Left kidney (tissue), 8 donors: ENCODE data around the gene TYRP1. TPM values are rescaled to one million over a fixed set of nuclear protein-coding genes. Genes with fewer than 3 reads are reported as not detected.
"Not testable (repeated sequence)": the region's sequence is repeated elsewhere in the genome, so short reads cannot be mapped to it uniquely, and the experiment has no call there.

Experiments
- DNase-seq: peaks from one replicate; pipeline ENCODE4 v3.0.0-alpha.2; 2013
- long read RNA-seq, 8 donors: transcript quantifications; one replicate each; lab custom pipeline, GENCODE V29; 2026
- polyA plus RNA-seq: library from polyadenylated mRNA; unstranded; fragments of 120-200 nt; gene quantifications from one replicate; pipeline ENCODE4 v1.2.1, GENCODE V29; 2013; ENCODE audit not compliant: insufficient read length

The TYRP1 gene
- 1.4 TPM for polyA plus RNA-seq
- long read RNA-seq, donor 1: 0 reads
- long read RNA-seq, donor 2: 0 reads
- long read RNA-seq, donor 3: 0 reads
- long read RNA-seq, donor 4: 0 reads
- long read RNA-seq, donor 5: 0 reads
- long read RNA-seq, donor 6: 0 reads
- long read RNA-seq, donor 7: 0 reads
- long read RNA-seq, donor 8: 0 reads

- DNase-seq: no peak
Measured at GRCh38 chr9:12693141-12693540, at the start of gene TYRP1. TYRP1 (plus strand) TSS chr9:12693385; CDS start chr9:12693997, 612 bp downstream.

DNA sequence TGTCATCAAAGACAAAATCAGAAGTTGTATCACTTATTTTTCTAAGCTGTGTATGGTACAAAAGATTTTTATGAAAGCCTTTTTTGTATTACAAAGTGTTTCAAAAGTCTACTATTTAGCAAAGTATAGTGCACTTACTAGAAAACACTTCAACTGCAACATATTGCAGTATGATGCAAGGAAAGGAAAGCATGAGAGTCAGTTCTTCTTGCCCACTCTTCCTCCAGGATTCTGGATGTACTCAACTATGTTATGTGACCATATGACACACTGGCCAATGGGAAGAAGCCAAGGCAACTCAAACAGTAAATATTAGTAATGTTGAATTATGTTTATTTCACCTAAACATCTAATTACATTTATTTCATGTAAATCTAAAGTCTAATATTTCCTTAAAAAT lies 49.5 kb upstream of the TYRP1 start:
- no peak for DNase-seq

DNA sequence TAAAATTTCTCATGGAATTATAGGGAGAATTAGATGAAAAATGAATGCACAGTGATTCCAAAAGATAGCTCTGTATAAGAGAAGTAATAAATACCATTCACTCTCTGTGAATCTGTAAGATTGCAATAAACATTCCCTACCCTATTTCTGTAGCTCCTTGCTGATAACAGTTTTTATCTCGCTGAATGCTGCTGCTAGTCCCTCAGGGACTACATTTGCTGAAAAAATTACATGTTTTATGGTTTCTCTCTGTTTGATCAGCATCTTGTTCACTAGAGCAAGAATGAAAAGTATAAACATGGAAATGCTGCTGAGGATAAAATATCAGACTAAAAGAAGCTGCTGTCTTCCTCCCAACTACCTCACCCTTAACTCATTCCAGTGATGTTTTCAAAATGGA lies 44.3 kb upstream of the TYRP1 start:
- DNase-seq: no peak

DNA sequence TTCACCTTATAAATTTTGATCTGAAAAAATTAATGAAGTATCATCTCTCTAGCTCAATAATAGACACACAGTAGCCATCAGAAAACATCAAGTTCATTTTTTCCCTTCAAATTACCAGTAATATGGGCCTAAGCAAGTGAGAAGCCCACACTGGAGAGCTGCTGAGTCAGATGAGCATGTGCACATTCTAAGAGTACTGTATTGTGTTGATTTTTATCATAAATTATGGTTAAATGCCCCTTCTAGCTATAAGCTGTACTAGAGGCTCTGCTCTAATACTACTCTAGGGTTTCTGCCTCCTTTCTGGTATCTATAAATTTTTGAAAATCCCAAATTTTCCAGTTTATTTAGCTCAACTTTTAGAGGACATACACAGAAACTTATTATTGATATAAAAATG lies 42.1 kb upstream of the TYRP1 start:
- DNase-seq: no peak

GRCh38 chr9:12652973-12653372 lies 40.2 kb upstream of the TYRP1 start:
- DNase-seq: no peak

DNA sequence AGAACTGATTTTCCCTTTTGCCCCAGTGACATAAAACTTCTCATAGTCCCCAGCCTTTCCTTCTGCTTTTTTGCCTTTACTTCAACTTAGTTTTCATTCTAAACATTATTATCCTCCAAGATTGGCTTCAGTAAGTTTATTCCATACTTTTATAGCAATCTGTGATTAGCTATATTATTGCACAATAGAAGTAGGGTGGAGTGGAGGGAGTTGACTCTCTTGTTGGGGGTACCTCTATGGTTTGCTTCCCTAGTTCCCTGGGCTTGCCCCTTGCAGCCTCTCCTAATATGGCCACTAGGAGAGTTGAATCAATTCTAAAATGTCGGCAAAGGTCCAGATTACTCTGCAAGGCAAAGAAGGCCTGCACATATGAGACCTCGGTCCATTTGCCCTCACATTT lies 36.4 kb upstream of the TYRP1 start:
- no peak for DNase-seq

- no peak for DNase-seq
Measured at GRCh38 chr9:12657233-12657632, 36.0 kb upstream of the TYRP1 start.

DNA sequence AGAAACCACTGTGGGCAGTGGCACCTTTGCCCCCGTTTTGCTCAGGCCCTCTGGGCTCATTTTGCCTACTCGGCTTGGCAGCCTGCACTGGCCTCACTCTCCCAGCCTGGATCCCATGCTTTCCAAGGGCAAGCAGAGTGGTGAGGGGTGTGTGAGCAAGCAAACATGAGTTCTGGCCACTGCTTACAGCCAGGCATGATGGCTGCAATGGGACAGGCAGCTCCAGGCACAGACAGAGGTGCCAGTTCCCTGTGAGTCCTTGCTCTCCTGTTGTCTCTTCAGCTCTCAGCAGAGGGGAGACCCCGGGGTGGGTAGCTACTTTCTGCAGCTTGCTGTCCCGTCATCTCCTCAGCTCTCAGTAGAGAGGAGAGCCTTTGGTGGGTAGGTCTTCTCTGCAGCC lies 35.2 kb upstream of the TYRP1 start:
- no peak for DNase-seq

DNA sequence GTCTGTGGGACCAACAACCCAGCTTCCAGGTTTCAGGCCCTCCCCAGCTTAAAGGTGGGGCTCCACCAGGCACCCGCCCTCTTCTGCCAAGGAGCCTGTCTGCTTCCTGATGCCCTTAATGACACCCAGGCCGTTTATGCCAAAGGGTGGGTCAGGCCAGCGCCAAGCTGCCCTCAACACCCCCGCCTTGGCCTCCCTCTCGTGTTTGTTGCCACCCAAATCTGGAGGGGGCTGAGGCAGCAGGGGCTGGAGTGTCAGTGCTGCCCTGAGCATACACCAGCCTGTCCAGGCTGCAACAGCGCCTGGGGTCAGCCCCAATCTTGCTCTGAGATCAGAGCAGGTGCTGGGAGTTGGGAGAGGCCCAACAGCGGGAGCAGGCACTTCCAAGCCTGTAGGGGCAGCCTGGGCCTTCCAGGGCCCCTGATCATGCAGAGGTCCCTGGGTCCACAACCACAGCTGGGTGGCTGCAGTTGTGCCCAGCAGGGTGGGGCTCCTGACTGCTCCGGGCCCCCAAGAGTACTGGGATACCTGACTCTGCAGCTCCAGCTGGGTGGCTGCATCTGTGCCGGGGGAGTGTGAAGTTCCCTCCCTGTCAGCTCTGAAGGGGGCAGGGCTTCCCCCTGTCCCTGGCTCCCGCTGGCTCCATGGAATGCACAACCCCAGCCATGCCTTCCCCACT lies 34.5 kb upstream of the TYRP1 start:
- no peak for DNase-seq

DNA sequence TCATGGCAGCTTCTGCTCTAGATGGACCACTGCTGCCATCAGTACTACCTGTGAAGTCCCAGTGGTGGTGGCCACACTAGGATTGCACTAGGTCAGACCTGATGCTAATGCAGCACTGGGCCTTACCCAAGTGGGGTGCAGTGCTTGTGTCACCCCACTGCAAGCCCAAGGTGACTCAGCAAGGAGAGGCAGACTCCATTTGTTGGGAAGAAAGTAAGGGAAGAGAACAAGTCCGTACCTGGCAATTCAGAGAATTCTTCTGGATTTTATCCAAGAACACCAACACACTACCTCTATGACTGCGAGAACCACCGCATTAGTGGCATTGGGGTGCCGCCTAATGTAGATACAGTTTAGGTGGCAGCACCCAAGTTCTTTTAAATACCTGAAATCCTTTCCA lies 34.0 kb upstream of the TYRP1 start:
- no peak for DNase-seq

GRCh38 chr9:12666813-12667212 lies 26.4 kb upstream of the TYRP1 start:
- DNase-seq: no peak

DNA sequence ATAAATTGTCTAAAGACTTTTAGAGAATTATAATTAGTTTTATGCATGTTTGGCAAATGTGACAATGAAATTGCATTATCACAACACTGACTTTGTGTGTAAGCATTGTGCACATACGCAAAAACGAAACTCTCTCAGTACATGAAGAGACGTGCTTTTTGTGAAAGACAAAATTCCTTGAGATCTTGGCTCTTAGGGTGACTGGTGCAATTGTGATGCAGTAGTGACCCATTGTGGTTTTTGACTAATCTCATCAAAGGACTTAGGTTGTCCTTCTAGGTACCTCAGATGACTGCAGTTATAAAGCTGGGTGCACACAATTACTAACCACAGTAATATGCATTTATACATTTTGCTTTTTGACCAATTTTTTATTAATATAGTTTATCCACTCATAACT lies 25.3 kb upstream of the TYRP1 start:
- no peak for DNase-seq

DNA sequence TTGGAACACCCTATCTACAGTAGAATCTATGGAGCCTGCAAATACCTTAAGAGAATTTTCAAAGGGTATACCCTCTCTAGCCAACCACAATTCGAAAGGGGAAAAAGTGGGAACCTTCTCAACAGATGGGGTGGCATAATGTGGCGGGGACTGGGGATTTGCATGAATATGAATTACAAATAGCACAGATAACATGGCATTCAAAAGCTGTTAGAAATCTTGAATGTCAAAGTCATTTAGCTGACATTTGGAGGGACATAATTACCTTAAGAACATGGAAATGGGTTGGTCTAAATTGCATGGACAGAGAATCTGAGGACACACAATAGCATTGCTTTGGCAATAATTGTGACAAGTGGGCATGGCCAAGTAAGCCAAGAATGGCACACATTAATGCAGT lies 23.2 kb upstream of the TYRP1 start:
- DNase-seq: no peak

- DNase-seq: no peak
Measured at GRCh38 chr9:12674961-12675360, 18.2 kb upstream of the TYRP1 start.

DNA sequence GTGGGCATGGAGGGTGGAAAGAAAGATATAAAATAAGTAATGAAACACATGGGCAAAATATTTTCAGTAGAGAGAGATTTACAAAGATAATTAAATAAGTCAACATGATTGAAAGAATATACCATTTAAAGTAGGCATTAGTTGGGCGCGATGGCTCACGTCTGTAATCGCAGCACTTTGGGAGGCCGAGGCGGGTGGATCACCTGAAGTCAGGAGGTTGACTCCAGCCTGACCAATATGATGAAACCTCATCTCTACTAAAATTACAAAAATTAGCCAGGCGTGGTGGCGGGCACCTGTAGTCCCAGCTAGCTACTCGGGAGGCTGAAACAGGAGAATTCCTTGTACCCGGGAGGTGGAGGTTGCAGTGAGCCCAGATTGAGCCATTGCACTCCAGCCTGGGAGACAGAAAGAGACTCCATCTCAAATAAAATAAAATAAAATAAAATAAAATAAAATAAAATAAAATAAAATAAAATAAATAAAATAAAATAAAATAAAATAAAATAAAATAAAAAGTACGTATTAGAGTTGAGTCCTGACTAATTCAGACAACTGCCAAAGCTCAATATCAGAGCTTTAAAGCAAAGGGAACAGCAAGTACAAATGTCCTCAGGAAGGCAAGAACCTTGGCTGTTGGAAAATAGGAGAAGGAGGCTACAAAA lies 15.6 kb upstream of the TYRP1 start:
- DNase-seq: not testable (repeated sequence)

- DNase-seq: peak; percentile 7
Measured at GRCh38 chr9:12680341-12680740, 12.8 kb upstream of the TYRP1 start.

DNA sequence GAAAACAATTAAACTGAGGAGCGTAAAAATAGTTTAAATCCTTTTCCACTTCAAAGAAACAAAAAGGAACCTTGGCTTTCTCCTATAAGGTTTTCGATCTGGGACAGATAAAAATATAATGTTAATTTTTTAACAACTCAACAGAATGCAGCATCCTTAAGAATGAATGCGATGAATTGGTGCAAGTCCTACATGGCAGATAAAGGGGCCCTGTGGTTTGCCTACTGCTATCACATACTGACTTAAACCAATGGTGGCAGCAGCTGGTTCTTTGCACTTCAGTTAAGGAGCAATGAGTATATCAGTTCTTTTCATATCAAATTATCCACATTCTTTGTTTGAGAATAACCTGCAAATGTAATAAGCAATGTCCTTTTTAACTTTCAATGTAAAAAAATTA lies 12.4 kb upstream of the TYRP1 start:
- DNase-seq: no peak

- no peak for DNase-seq
Measured at GRCh38 chr9:12681620-12682019, 11.6 kb upstream of the TYRP1 start.

DNA sequence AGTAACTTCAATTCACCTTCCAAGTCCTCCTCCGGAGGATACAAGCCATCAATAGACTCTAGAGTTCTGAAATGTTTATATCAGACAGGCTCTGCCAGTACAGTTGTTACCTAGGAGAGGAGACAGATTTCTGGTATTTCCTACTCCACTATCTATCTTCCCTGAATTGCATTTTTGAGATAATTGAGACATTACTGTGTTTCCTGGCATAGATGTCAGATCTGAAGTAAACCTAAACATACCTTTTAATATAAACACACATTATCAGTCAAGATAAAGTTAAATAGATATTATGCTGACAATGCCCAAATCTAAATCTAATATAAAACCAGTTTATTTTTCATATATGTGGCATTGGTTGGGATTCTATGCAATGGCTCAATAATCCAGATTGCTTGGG lies 8.2 kb upstream of the TYRP1 start:
- DNase-seq: no peak

- DNase-seq: no peak
Measured at GRCh38 chr9:12689233-12689632, 4.0 kb upstream of the TYRP1 start.

GRCh38 chr9:12694013-12694412 lies 828 bp downstream of the TYRP1 start:
- no peak for DNase-seq

DNA sequence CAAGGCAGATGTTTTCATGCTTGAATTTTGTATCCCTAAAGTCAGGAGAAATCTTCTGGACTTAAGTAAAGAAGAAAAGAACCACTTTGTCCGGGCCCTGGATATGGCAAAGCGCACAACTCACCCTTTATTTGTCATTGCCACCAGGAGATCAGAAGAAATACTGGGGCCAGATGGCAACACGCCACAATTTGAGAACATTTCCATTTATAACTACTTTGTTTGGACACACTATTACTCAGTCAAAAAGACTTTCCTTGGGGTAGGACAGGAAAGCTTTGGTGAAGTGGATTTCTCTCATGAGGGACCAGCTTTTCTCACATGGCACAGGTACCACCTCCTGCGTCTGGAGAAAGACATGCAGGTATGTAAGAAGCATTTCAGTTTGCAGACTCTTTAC lies 2.3 kb downstream of the TYRP1 start:
- DNase-seq: no peak

DNA sequence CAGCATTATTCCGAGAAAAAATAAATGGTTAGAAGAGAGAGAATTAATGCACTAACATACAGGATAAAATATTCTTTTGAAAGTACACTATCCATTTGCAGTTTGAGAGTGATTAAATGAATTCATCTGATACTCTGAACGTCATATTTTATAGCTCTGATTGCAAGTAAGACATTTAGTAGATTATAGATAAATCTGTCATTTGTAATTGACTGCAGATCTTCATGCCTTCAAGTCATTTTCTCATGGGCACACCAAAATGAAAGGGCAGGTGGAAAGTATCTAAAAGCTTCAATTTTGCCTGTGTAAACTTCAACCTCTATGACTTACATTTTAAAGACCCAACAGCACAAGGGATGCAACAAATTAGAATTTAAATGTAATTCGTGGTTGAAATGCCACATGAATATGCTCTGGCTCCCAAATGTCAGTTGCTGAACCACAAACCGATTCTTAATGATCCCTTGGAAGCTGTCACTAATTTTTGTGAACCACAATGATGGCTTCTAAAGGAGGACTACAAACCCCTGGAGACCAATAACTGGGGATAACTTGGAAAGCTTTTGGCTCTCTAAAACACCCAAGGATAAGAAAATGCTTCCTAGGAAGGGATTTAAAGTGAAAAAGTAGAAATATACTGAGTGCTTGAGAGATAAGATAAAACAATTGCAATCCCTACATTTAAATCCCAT lies 3.9 kb downstream of the TYRP1 start:
- DNase-seq: no peak
